ENCODE data around the gene GCNA.
"Not testable (repeated sequence)": the region's sequence is repeated elsewhere in the genome, so short reads cannot be mapped to it uniquely, and the experiment has no call there.

Gene GCNA

GRCh38 chrX:71581210-71581609 is 3.0 kb downstream of the GCNA start:
- no peak overlapping the region for H3K27ac ChIP-seq
- TF ChIP-seq CTCF (conservative IDR thresholded peaks at IDR 0.05): no peak
- TF ChIP-seq ZFX (IDR thresholded peaks at IDR 0.05): no peak

GRCh38 chrX:71586929-71587328 is 8.7 kb downstream of the GCNA start:
- TF ChIP-seq CTCF (conservative IDR thresholded peaks at IDR 0.05) (no peak), ZFX (IDR thresholded peaks at IDR 0.05) (no peak)
- no peak overlapping the region for H3K27ac ChIP-seq

- H3K27ac ChIP-seq: not testable (repeated sequence)
These were observed 15.0 kb downstream of the GCNA start for GRCh38 chrX:71593210-71593609.

GRCh38 chrX:71599965-71600364 is 21.7 kb downstream of the GCNA start:
- TF ChIP-seq CTCF (conservative IDR thresholded peaks at IDR 0.05) (no peak), ZFX (IDR thresholded peaks at IDR 0.05) (no peak)
- H3K27ac ChIP-seq: no peak overlapping the region

GRCh38 chrX:71603618-71604017 is 25.4 kb downstream of the GCNA start:
- TF ChIP-seq ZFX (IDR thresholded peaks at IDR 0.05) (no peak), CTCF (conservative IDR thresholded peaks at IDR 0.05) (no peak)
- H3K27ac ChIP-seq: no peak overlapping the region

- H3K27ac ChIP-seq: no peak overlapping the region
- TF ChIP-seq ZFX (IDR thresholded peaks at IDR 0.05): no peak
- TF ChIP-seq CTCF (conservative IDR thresholded peaks at IDR 0.05): no peak
These were observed 25.9 kb downstream of the GCNA start for GRCh38 chrX:71604141-71604540.

- TF ChIP-seq CTCF (conservative IDR thresholded peaks at IDR 0.05) (no peak), ZFX (IDR thresholded peaks at IDR 0.05) (no peak)
- H3K27ac ChIP-seq: no peak overlapping the region
These were observed 26.7 kb downstream of the GCNA start for GRCh38 chrX:71604796-71605568.
